NK-92 treated with Interleukin-12 subunit alpha and Interleukin-12 subunit beta, amount 100 ng/mL, for 24 hours (cell line): ENCODE results near the gene ACYP1.
"Not testable (repeated sequence)": the region's sequence is repeated elsewhere in the genome, so short reads cannot be mapped to it uniquely, and the experiment has no call there.

ENCODE experiments used
- DNase-seq: peaks from one replicate; lab custom pipeline; 2025; lab: John Stamatoyannopoulos, UW

Gene ACYP1

GRCh38 chr14:75068294-75069120 is 4.7 kb upstream of the ACYP1 start:
- DNase-seq: no peak

DNA sequence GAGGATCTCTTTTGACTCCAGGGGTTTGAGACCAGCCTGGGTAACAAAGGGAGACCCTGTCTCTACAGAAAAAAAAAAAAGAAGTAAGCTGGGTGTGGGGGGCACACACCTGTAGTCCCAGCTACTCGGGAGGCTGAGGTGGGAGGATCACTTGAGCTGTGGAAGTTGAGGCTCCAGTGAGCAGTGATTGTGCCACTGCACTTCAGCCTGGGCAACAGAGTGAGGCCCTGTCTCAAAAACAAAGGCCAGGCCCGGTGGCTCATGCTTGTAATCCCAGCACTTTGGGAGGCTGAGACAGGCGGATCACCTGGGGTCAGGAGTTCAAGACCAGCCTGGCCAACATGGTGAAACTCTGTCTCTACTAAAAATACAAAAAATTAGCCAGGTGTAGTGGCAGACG is 3.9 kb upstream of the ACYP1 start:
- not testable (repeated sequence) for DNase-seq

- no peak for DNase-seq
Observed at GRCh38 chr14:75067212-75067611, 3.4 kb upstream of the ACYP1 start.

DNA sequence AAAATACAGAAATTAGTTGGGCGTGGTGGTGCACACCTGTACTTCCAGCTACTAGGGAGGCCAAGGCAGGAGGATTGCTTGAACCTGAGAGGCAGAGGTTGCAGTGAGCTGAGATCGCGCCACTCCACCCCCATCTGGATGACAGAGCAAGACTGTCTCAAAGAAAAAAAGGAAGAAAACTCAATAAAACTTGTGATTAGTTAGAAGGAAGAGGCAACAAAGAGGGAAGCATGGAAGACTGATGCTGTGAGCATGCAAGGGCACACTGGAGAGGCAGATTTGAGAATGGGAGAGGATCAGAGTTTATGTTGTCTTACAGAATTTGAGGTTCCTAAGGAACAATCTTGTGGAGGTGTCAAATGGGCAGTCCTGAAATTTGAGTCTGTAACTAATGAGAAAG is 2.9 kb upstream of the ACYP1 start:
- no peak for DNase-seq

GRCh38 chr14:75064205-75064567 is 362 bp upstream of the ACYP1 start:
- no peak for DNase-seq

DNA sequence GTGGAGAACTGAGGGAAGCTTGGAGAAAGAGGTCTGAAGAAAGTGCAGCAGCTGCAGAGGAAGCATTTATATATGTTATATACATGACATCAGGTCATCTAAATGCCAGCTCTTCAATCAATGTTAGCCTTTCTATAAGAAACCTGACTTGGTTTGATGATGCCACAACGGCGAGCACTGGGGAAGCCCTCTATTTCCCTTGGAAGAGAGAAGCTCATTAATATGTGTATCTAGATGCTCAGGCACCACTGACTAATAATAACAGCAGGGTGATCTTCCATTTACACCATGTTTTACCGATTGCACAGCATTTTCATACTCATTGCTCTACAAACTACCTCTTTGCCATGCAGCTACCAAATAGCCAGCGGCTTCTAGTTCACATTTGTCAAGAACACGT is 811 bp downstream of the ACYP1 start:
- no peak for DNase-seq

DNA sequence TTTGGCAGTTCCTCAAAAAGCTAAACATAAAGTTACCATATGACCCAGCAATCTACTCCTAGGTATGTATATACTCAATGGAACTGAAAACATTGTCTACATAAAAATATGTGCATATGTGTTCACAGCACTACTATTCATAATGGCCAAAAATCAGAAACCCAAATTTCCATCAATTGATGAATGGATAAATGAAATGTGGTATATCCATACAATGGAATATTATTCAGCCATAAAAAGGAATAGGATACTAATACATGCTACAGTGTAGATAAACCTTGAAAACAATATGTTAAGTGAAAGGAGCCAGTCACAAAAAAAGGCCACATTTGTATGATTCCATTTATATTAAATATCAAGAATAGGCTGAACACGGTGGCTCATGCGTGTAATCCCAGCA is 3.4 kb downstream of the ACYP1 start:
- DNase-seq: no peak

DNA sequence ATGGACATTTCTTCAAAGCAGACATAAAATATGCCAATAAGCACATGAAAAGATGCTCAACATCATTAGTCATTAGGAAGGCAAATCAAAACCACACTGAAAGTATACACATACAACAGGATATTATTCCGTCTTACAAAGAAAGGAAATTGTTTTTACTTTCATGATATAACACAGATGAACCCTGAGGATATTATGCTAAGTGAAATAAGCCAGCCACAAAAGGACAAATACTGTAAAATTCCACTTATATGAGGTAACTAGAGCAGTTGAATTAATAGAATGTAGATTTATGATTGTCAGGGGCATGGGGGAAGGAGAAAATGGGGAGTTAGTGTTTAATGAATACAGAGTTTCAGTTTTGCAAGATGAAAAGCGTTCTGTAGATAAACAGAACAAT is 4.2 kb downstream of the ACYP1 start:
- no peak for DNase-seq

GRCh38 chr14:75054421-75054820 is 9.4 kb downstream of the ACYP1 start:
- no peak for DNase-seq

GRCh38 chr14:75053396-75054291 is 10.2 kb downstream of the ACYP1 start:
- DNase-seq: no peak

DNA sequence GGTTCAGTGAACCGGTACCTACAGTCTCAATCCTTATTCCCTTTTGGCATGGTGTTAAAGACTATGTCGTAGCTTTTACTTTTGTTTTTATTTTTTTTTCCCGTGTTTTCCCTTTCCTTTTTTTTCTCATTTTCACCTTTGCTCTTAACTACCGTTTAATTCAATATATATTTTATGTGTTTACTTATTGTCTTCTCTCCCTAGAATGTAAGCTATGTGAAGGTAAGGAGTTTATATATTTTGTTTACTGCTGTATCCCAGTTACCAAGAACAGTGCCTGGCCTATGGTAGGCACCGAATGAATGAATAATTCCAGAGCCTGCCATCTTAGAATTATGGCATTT is 12.3 kb downstream of the ACYP1 start:
- DNase-seq: no peak

DNA sequence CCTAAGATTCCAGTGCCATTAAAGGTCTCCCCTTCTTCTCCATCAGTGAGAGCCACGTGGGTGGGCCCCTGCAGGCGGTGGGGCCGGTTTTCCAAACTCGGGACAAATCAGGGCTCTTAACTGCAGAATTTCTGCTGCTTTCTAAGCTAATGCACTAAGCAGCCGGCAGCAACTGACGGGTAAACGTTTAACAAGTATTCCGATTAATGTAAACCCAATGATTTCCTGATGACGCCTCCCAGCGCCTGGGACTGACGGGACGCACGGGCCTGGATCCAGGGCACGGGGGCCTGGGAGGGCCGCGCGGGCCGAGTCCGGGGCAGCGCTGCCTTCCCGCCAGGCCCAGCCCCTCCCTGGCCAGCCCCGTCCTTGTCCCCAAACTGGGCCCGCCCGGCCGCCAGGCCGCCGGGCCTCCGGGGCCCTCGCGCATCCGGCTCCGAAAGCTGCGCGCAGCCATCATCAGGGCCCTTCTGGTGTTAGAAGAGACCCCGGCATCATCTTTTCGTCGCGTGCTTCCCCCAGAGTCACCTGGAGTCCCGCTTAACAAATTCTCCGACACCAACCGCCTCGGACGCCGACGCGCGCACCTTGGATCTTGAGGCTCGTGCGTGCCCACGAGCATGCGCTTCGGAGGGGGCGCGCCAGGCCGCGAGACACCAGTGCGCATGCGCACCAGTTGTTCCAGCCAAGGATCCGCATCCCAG is 12.8 kb downstream of the ACYP1 start, which contains the start of gene MLH3:
Gene MLH3, minus strand, starts transcription at position 616 of the 704 bp plus-strand sequence. CDS start 1,812 bp downstream, outside the sequence.
- peak; percentile 76 for DNase-seq

DNA sequence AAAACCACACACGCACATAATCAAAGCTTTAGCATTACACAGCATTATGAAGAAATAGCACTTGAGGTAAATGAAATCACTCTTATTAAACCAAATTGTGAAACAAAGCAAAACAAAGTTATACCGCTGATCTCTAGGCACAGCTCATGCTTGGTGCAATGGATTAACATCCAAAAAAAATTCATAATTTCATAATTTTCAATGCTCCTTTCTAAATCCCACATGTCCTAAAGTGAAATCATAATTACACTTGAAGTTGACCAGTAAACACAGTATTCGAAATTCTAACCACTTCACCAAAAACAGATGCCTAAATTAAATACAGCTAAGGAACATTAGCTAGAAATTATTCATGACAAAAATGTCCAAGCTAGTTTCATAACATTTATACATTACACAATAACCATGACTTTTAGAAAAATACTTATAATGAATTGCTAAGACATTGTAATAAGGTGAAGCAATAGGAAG is 14.1 kb downstream of the ACYP1 start:
- DNase-seq: no peak

DNA sequence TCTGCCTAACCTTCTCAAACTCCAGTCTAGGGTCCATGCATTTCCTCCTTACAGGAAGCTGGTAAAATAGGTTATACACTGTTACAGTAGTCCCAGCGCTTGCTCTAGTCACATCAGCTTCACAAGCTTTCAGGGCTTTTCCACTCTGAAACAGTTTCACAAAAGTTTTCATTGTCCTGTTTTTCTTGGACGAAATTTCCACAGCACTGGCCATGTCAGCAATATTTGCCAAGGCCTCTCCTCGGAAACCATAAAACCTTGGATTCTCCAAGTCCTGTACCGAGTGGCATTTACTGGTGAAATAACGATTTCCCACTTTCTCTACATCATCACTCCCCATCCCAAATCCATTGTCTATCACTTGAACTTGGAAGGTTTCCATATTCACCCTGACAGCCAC is 14.7 kb downstream of the ACYP1 start:
- no peak for DNase-seq

DNA sequence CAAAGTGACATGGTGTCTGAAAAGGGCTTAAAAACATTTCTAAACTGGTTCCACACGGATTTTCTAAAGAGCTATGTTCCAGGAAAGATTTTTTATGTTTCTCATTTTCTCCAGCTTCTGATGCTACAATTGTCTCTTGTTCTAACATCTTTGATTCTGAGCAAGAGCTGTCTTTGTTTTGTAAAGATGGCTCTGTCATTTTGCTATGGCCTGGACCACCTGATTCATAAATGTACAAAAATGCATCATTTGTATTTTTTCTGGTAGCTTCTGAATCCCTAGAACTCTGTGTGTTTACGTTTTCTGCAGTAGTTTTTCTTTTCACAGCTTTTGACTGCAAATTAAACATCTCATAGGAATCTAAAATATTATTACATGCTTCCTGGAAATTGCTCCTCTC is 15.7 kb downstream of the ACYP1 start:
- DNase-seq: no peak

GRCh38 chr14:75047506-75047905 is 16.3 kb downstream of the ACYP1 start:
- no peak for DNase-seq

GRCh38 chr14:75046899-75047298 is 16.9 kb downstream of the ACYP1 start:
- no peak for DNase-seq

DNA sequence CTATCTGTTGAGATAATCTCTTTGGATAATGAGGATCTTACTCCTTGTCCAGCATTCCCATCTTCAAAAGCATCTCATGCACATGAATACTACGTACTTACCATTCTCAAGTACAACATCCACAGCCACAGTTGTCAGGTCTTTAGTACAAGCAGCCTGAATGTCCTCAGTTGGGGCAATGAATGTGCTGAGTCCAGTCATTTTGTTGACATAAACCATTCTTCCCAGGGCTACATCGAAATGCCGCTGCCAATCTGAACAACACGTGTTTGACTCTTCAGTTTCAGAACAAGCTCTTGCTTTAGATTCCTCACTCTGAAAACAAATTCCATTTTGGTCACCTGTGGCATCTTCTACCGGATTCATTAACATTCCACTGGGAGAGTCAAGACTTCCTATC is 17.5 kb downstream of the ACYP1 start:
- no peak for DNase-seq

- DNase-seq: no peak
Observed at GRCh38 chr14:75044752-75045151, 19.1 kb downstream of the ACYP1 start.

DNA sequence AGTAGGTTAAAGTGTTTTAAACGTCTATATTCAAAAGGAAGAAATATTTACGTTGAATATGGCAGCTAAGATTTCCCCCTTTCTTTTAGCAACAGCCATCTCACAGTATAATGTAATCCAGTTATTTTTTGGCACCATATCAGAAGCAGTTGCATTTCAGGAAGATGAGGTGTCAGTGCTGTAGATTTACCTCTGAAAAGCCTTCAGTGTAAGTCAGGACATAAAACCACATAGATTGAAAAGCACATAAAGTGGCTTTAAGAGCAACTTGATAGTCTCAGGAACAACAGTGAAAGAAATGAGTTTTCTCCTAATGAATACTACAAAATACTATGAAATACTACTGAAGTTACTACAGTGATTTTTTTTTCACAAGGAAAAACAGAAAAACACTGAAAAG is 19.5 kb downstream of the ACYP1 start:
- no peak for DNase-seq

DNA sequence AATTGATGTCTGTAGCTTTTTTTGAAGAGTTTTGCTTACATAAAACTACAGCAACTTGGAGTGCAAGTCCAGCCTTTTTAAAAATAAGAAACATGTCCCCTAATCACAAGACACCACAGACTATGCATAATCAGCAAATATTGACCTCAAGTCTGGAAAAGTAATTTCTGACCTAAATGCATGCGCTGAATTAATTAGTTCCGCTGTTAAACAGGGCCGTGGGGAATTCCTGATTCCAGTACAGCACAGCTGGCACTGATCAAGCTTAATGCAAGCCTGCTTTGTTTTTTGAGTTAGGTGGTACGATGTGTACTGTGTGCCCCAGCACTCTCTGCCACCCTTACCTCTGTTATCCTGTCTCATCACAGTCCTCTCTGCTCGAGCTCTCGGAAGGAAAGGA is 21.8 kb downstream of the ACYP1 start:
- no peak for DNase-seq

DNA sequence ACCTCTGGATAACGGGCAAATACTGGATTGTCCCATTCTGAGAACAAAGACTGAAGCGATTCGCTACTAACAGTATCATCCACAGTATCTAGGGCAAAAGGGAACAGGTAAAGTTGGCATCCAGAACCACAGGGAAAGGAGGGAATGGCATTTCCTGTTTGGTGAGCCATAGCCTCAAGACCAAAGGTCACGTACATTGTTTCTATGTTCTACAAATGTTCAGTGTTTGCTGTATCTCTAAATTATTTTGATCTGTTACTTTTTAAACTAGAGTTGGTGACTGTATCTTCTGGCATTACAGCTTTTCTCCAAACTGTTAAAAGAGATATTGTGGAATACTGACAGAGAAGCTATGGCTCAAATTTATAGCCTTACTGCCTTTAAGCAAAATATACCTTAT is 22.2 kb downstream of the ACYP1 start:
- no peak for DNase-seq

- DNase-seq: no peak
Observed at GRCh38 chr14:75040959-75041358, 22.9 kb downstream of the ACYP1 start.
